ENCODE data around the gene MTG2.

DNA sequence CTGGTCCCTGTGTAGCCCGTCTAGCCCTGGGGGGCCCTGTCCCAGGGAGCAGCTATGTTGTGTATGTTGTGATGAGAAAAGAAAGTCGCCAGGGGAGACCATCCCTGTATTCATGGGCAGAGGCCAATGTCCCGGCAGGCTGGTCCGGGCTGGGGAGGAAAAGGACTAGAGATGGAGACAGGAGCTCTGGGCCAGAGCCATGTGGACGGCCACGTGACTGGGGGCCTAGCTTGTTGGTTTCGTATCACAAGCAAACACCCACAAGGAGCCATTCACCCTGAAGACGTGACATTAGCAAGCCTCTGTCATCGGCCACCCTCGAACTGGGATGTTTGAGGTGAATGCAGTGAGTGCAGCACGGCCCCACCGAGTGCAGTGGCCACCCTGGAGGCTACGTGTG, 40.1 kb downstream of the MTG2 start:
- no peak for TF ChIP-seq RFX5 (IDR thresholded peaks at IDR 0.05; ENCODE audit: borderline replicate concordance, low read depth, low read length)
- TF ChIP-seq, protein P1, sequence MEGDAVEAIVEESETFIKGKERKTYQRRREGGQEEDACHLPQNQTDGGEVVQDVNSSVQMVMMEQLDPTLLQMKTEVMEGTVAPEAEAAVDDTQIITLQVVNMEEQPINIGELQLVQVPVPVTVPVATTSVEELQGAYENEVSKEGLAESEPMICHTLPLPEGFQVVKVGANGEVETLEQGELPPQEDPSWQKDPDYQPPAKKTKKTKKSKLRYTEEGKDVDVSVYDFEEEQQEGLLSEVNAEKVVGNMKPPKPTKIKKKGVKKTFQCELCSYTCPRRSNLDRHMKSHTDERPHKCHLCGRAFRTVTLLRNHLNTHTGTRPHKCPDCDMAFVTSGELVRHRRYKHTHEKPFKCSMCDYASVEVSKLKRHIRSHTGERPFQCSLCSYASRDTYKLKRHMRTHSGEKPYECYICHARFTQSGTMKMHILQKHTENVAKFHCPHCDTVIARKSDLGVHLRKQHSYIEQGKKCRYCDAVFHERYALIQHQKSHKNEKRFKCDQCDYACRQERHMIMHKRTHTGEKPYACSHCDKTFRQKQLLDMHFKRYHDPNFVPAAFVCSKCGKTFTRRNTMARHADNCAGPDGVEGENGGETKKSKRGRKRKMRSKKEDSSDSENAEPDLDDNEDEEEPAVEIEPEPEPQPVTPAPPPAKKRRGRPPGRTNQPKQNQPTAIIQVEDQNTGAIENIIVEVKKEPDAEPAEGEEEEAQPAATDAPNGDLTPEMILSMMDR (IDR thresholded peaks at IDR 0.05; ENCODE audit: control extremely low read depth in 1 of 3, insufficient read depth in 1 of 3, low read depth in 1 of 3, low read length in 3 of 3), result no peak
- TF ChIP-seq CBX8 (IDR thresholded peaks at IDR 0.05; ENCODE audit: borderline replicate concordance, low read depth, low read length), result no peak
- TF ChIP-seq, protein P2, sequence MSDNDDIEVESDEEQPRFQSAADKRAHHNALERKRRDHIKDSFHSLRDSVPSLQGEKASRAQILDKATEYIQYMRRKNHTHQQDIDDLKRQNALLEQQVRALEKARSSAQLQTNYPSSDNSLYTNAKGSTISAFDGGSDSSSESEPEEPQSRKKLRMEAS (IDR thresholded peaks at IDR 0.05), result no peak
- TF ChIP-seq TAF1 (IDR thresholded peaks at IDR 0.05; ENCODE audit: low read depth, low read length), result no peak
- no peak for TF ChIP-seq POLR2A (IDR thresholded peaks at IDR 0.05; ENCODE audit: control extremely low read depth in 1 of 2, low read depth in 2 of 2, low read length in 2 of 2)
- no peak for TF ChIP-seq SP2 (IDR thresholded peaks at IDR 0.05; ENCODE audit: low read length)
- no peak for TF ChIP-seq BCL11A (IDR thresholded peaks at IDR 0.05; ENCODE audit: low read depth in 2 of 2, low read length in 2 of 2)
